Upper lobe of left lung (tissue), 6 donors: ENCODE measurements around the gene SFXN5. TPM values are rescaled to one million over a fixed set of nuclear protein-coding genes. Genes with fewer than 3 reads are reported as not detected.

Experiments
- ATAC-seq, 2 donors: fragments of 200-7000 bp; cut with Tn5 transposase; one replicate each; pipeline ENCODE4 v1.9.1; 2022; ENCODE audit warnings: mild to moderate bottlenecking in 2 of 2, moderate library complexity in 2 of 2; ENCODE audit not compliant: low FRiP score in 2 of 2
- DNase-seq, 2 donors: peaks; one replicate each; pipeline ENCODE4 v3.0.0-alpha.2; 2019 to 2020
- H3K27ac ChIP-seq, 4 donors: fragments of 200-600 bp; sonication (generic); one replicate each; pipeline ENCODE4 v1.5.1; 2016 to 2019
- H3K27me3 ChIP-seq, 4 donors: fragments of 200-600 bp; sonication (generic); one replicate each; pipeline ENCODE4 v1.5.1; 2017 to 2019
- H3K36me3 ChIP-seq, 4 donors: fragments of 200-600 bp; sonication (generic); one replicate each; pipeline ENCODE4 v1.5.1; 2016 to 2019
- H3K4me1 ChIP-seq, 4 donors: fragments of 200-600 bp; sonication (generic); one replicate each; pipeline ENCODE4 v1.5.1; 2018 to 2019
- H3K4me3 ChIP-seq, 4 donors: fragments of 200-600 bp; sonication (generic); one replicate each; pipeline ENCODE4 v1.5.1; 2017 to 2019; ENCODE audit warnings: mild to moderate bottlenecking in 2 of 4, moderate library complexity in 1 of 4
- H3K9me3 ChIP-seq, 4 donors: fragments of 200-600 bp; sonication (generic); one replicate each; pipeline ENCODE4 v1.5.1; 2018 to 2019
- EP300 ChIP-seq, 4 donors: sonication (generic); formaldehyde crosslinking; IDR thresholded peaks; one replicate each; pipeline ENCODE4 v1.5.1; 2017; ENCODE audit warnings: antibody characterized with exemption in 4 of 4, control low read depth in 2 of 4
- POLR2A ChIP-seq, 4 donors: fragments of 450-650 bp; IDR thresholded peaks; one replicate each; pipeline ENCODE4 v1.5.1; 2016 to 2017; ENCODE audit warnings: antibody characterized with exemption in 4 of 4, mild to moderate bottlenecking in 2 of 4
- POLR2AphosphoS5 ChIP-seq, 2 donors: sonication (generic); formaldehyde crosslinking; IDR thresholded peaks; one replicate each; pipeline ENCODE4 v1.5.1; 2017; ENCODE audit warnings: antibody characterized with exemption in 2 of 2
- WGBS, 2 donors: methylation state at CpG; one replicate each; pipeline ENCODE4 v1.1.5; 2017 to 2018; 5-methylcytosine and 5-hydroxymethylcytosine counted together
- total RNA-seq, 6 donors: library from RNA; depleted of rRNA in 4 of 6; stranded (reverse); fragments of >200 nt in 4 of 6; gene quantifications; one replicate each; pipeline versions ENCODE4 v1.1.0 to v1.2.1, GENCODE V29; 2016 to 2021
- TF ChIP-seq, protein P1 (sequence below), 6 experiments: fragments of 450-650 bp in 4 of 6; fragments of 200-600 bp in 2 of 6; sonication (generic) in 2 of 6; IDR thresholded peaks; one replicate each; pipeline ENCODE4 v1.5.1; 2016 to 2019; ENCODE audit warnings: antibody characterized with exemption in 6 of 6
- donor health status: DM: no; HTN: no; CAD: no; lungs with moderate emphysema.
- donor health status: DM: no; HTN: yes; CAD: no; lungs with severe emphysema.

The SFXN5 gene
- total RNA-seq, 6 donors from 2014 or later, result 10.8 to 44.0 (median 13.7) TPM

DNA sequence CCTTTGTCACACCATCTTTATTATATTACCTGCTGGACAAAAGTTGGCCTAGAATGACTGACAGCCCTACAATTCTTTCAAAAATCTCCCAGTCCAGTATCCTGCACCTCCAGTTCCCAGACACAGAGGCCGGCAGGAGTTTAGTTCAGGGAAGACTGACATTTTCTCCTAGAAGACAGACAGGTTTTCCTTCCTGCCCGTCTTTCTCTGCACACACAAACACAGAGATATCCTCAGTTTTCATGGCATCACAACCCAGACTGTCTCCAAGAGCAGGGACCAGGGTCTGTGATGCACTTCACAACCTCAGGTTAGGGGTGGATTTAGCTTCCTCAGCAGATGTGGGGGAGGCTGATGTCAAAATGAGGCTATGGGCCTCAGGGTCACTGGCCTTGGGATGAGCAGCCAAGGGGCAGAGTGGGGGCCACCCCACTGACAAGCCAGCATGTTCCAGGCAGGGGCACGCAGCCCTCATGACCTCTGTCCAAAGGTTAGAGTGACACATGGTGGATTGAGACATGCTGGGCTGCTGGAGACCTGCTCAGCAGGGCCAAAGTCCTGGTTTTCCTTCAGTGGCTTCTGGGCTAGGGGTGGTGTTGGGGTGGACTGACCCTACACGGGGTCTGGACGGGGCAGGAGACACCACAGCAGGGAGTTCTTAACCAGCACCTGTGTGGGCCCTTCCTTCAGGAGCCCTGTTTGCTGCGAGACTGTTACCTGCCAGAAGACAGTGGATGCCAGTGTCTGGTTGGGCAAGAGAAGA is 70.5 kb downstream of the SFXN5 start:
- Histone ChIP-seq H3K4me3 (no peak overlapping the region), H3K4me1 (no peaks in the 10 kb centered on the region), H3K9me3 (no peaks in the 10 kb centered on the region), H3K27ac (no peak overlapping the region), H3K27me3 (no peaks in the 10 kb centered on the region), H3K36me3 (peaks cover 0 to 14% (median 5%) of the 10 kb centered on the region in 4 donors)
- WGBS, 2 donors, result 95 to 98% methylated on average over 6 of the region's 6 CpGs
- DNase-seq (no peak), ATAC-seq (no peak)
- no peak for TF ChIP-seq EP300 (IDR thresholded peaks at IDR 0.05)
- TF ChIP-seq POLR2AphosphoS5 (IDR thresholded peaks at IDR 0.05), result no peak

DNA sequence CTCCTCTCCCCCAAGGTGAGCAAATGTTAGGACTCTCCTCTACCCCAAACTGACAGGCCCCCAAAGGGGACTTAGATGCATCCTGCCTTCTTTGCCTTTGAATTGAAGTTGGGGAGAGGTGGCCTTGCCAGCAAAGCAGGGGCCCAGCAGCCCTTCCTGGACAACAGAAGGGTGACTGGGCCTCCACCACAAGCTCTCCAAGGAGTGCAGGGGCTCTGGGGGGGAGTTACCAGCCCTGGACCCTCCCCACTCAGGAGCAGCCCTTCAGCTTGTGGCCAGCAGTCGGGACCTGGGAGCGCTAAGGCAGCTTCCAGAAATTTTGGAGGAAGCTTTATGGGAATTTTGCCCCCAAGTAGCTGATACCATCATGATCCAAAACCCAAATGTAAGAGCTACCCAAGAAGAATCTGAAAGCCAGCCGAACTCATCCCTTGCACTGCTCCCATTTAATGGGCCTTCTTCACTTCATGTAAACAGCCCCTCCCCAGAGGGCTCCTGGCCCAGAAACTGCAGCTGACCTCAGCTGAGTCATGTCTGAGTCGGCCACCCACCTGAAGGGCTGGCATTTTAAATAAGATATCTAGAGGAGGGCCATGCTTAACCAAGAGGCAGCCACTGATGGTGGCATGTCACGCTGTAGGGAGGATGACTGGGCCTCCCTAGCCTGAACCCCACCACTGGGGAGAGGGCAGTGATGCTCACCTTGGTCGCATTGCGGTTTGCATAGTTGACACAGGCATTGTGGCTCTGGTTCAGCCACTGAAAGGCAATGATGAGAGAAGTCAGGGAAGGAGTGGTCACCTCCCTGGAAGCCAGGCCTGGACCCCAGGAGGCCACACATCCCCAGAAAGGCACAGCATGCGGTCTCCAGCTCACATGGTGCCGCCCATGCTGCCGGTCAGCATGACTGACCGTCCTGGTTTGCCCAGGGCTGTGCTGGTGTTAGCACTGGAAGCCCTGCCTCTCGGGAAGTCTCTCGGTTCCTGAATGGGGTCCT is 71.5 kb downstream of the SFXN5 start:
- Histone ChIP-seq H3K27ac (no peak overlapping the region), H3K27me3 (no peaks in the 10 kb centered on the region), H3K36me3 (peaks cover 0 to 14% (median 5%) of the 10 kb centered on the region in 4 donors), H3K9me3 (no peaks in the 10 kb centered on the region), H3K4me3 (no peak overlapping the region), H3K4me1 (no peaks in the 10 kb centered on the region)
- DNase-seq (no peak), ATAC-seq (no peak)
- 90 to 95% methylated on average over 9 to 12 of the region's 13 CpGs for WGBS, 2 donors
- TF ChIP-seq EP300 (IDR thresholded peaks at IDR 0.05), result no peak
- TF ChIP-seq POLR2AphosphoS5 (IDR thresholded peaks at IDR 0.05), result no peak
- TF ChIP-seq, protein P1, sequence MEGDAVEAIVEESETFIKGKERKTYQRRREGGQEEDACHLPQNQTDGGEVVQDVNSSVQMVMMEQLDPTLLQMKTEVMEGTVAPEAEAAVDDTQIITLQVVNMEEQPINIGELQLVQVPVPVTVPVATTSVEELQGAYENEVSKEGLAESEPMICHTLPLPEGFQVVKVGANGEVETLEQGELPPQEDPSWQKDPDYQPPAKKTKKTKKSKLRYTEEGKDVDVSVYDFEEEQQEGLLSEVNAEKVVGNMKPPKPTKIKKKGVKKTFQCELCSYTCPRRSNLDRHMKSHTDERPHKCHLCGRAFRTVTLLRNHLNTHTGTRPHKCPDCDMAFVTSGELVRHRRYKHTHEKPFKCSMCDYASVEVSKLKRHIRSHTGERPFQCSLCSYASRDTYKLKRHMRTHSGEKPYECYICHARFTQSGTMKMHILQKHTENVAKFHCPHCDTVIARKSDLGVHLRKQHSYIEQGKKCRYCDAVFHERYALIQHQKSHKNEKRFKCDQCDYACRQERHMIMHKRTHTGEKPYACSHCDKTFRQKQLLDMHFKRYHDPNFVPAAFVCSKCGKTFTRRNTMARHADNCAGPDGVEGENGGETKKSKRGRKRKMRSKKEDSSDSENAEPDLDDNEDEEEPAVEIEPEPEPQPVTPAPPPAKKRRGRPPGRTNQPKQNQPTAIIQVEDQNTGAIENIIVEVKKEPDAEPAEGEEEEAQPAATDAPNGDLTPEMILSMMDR (IDR thresholded peaks at IDR 0.05), result no peak
- no peak for TF ChIP-seq POLR2A (IDR thresholded peaks at IDR 0.05)

DNA sequence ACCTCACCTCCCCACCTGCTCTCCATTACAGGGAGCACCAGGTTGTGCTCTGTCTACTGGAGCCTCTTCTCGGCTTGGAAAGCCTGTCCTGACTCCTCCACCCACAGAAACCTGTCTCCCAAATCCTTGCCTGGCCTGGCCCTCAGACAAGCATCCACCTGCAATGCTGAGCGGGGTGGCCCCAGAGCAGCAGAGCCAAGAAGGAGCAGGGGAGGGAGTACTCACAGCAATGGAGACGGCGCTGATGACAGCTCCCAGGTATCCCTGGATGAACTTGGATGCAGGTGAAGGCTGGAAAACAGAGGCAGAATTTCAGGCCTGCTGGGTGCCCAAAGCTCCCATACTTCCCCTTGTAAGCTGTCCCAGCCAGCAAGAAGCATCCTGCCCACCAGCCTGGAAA is 72.8 kb downstream of the SFXN5 start:
- 81 to 93% methylated on average over 3 to 4 of the region's 4 CpGs for WGBS, 2 donors
- TF ChIP-seq POLR2AphosphoS5 (IDR thresholded peaks at IDR 0.05) (no peak), EP300 (IDR thresholded peaks at IDR 0.05) (no peak), POLR2A (IDR thresholded peaks at IDR 0.05) (no peak)
- TF ChIP-seq, protein P1 (IDR thresholded peaks at IDR 0.05), result no peak
- no peak overlapping the region for H3K27ac ChIP-seq
- no peak for ATAC-seq
- H3K27me3 ChIP-seq, result no peaks in the 10 kb centered on the region
- no peak for DNase-seq
- no peak overlapping the region for H3K4me3 ChIP-seq
- H3K9me3 ChIP-seq, result no peaks in the 10 kb centered on the region
- H3K4me1 ChIP-seq, result no peaks in the 10 kb centered on the region
- peaks cover 0 to 14% (median 5%) of the 10 kb centered on the region in 4 donors for H3K36me3 ChIP-seq

DNA sequence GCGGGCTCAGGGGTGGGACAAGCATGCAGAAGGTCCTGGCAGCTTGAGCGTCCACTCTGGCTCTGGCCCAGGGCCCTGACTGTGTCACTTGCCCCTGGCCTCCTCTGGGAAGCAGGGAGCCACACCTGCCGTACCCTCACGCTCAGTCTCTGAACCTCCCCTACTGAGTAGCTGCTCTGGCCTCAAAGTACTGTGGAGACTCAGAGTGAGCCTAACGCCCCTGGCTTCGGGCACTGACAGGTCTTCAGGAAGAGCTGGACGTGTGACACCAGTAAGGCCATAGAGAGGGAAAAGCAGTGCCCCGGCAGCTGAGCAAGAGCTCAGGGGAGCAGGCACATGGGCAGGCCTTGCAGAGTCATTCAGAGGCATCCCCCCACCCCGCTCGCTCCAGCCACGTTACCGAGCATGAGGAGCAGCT is 73.3 kb downstream of the SFXN5 start:
- no peaks in the 10 kb centered on the region for H3K9me3 ChIP-seq
- TF ChIP-seq POLR2AphosphoS5 (IDR thresholded peaks at IDR 0.05) (no peak), EP300 (IDR thresholded peaks at IDR 0.05) (no peak), POLR2A (IDR thresholded peaks at IDR 0.05) (no peak)
- TF ChIP-seq, protein P1 (IDR thresholded peaks at IDR 0.05), result no peak
- 94 to 97% methylated on average over 12 of the region's 12 CpGs for WGBS, 2 donors
- peaks cover 0 to 14% (median 5%) of the 10 kb centered on the region in 4 donors for H3K36me3 ChIP-seq
- no peak overlapping the region for H3K4me3 ChIP-seq
- H3K4me1 ChIP-seq, result no peaks in the 10 kb centered on the region
- no peaks in the 10 kb centered on the region for H3K27me3 ChIP-seq
- ATAC-seq, result no peak
- no peak overlapping the region for H3K27ac ChIP-seq
- no peak for DNase-seq

DNA sequence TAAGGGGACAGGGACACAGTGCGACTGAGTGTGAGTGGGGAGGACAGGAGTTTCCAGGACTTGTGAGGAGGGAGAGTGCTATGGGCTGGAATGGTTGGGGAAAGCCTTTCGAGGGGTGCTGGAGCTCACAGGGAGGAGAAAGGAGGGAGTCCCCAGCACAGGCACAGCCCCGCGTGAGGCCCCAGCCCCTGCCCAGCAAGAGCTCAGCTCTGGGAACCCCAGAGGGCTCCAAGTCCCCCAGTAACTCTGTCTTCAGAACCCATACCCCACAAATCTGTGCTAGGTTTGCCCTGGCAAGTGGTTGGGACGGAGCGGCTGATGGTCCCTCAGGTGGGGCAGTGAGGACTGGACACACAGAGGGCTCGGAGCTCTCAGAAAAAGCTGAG is 75.4 kb downstream of the SFXN5 start:
- Histone ChIP-seq H3K27ac (no peak overlapping the region), H3K4me1 (no peaks in the 10 kb centered on the region), H3K9me3 (no peaks in the 10 kb centered on the region), H3K27me3 (no peaks in the 10 kb centered on the region), H3K4me3 (no peak overlapping the region), H3K36me3 (peaks cover 0 to 11% (median 4%) of the 10 kb centered on the region in 4 donors)
- WGBS, 2 donors, result 96% methylated on average over 7 of the region's 7 CpGs
- TF ChIP-seq POLR2AphosphoS5 (IDR thresholded peaks at IDR 0.05), result no peak
- no peak for TF ChIP-seq POLR2A (IDR thresholded peaks at IDR 0.05)
- TF ChIP-seq EP300 (IDR thresholded peaks at IDR 0.05), result no peak
- TF ChIP-seq, protein P1 (IDR thresholded peaks at IDR 0.05), result no peak
- ATAC-seq (no peak), DNase-seq (no peak)
